Measurements from ENCODE around the gene RGS7BP.

RGS7BP gene

DNA sequence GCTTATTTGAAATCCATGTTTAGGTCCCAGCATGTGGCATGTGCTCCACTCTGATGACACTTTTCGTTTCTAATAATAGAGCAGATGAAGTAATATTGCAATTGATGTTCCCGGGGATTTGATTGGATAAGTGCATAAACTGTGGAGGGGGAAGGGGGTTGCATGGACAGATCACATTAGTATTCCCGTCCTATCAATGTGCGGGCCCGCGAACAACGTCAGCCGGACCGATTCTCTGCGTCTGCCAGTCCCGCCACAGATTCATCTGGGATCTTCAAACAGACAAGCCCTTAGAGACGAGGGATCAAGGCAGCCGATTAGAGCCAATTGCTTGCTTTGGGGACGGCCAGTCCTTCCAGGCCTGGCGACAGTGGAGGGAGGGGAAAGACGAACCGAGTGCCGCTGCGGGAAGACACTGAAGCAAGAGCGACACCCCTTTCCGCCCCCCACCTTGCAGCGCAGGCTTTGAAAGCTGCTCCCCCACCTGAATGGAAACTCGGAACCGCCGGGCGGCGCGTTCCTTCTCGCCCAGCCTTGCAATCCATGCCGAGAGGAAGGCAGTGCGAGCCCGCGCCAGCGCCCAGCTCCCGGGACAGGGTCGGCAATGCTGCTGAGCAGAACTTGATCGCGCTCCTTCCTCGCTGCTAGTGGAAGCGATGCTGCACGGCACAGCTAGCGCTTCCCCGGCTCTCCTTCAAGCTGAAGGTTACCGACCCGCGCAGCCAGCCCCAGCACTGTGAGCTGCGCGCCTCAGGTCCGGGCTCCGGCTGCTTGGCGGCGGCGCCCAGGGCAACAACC lies at the start of gene RGS7BP:
Gene RGS7BP (plus strand): TSS at position 247 of the 798 bp plus-strand sequence. CDS start 610 bp downstream, outside the sequence.
- DNase-seq (ENCODE audit: low spot score): peak; percentile 79

DNA sequence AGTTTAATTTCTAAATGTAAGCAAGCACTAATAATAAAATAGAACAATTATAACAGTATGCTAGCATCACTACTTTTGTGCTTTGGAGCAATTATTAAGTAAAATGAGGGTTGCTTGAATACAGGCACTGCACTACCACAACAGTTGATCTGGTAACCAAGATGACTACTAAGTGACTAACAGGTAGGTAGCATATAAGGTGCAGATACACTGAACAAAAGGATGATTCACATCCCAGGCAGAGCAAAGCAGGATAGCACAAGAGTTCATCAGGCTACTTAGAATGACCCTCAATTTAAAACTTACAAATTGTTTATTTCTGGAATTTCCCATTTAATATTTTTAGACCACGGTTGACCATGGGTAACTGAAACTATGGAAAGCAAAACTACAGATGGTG lies 48.0 kb upstream of the RGS7BP start:
- no peak for DNase-seq (ENCODE audit: low spot score)

DNA sequence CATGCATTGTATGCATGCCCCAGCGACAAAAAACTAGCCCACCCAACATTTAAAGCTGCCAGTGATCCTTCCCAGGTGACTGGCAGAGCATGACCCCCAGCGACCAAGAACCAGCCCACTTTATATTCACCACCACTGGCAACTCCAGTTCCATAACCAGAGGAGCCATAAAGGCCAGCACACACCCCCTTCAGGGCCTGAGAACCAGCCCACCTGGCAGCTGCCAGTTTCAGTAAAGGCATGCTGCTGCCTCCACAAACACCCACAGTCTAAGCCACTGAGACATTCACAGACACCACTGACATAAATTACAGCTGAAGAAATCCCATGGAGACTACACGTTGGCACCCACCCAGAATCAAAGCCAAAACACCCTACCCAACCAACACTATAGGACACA lies 46.9 kb upstream of the RGS7BP start:
- DNase-seq (ENCODE audit: low spot score): no peak

DNA sequence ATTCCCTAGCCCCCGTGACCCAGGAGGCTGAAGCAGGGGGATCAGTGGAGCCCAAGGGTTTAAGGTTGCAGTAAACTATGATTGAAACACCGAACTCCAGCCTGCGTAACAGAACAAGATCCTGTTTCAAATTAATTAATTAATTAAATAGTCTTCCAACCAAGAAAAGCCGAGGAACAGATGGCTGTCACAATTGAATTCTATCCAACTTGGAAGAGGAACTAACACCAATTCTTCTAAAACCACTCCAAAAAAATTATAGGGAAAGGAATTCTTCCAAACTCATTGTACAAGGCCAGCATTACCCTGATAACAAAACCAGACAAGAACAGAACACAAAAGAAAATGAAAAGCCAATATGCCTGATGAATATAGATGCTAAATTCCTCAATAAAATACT lies 43.4 kb upstream of the RGS7BP start:
- DNase-seq (ENCODE audit: low spot score): no peak

DNA sequence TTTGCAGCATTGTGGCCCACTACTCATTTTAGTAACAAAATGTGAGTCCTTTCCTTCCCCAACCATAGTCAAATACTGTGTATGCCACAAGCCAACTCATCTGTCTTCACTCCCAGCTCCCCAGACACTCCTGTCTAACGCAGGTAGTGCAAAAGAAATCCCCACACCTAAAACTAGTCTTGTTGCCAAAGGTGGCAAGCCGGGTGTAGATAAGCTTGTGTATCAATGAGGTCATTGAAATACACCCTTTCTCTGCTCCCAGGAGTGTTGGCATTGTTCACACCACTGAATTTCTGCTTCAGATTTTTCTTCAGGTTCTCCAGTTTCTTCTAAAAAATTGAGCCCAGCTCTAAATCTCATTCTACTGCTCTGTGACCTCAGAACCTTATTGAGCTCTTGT lies 19.7 kb upstream of the RGS7BP start:
- DNase-seq (ENCODE audit: low spot score): no peak

DNA sequence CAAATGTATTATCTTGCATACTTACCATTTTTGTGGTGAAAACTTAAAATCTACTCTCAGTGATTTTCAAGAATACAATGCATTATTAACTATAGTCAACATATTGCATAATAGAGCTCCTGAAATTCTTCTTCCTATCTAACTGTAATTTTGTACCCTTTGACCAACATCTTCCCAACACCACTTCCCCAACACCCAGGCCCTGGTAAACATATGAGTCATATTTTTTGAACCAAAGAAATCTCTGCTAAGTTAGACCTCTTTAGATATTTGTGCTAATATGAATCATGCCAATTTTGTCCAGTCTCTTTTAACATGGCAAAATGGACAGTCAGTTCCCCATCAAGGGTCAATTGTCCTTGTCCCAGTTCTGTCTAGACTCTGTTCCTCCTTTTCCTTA lies 18.5 kb upstream of the RGS7BP start:
- DNase-seq (ENCODE audit: low spot score): no peak

DNA sequence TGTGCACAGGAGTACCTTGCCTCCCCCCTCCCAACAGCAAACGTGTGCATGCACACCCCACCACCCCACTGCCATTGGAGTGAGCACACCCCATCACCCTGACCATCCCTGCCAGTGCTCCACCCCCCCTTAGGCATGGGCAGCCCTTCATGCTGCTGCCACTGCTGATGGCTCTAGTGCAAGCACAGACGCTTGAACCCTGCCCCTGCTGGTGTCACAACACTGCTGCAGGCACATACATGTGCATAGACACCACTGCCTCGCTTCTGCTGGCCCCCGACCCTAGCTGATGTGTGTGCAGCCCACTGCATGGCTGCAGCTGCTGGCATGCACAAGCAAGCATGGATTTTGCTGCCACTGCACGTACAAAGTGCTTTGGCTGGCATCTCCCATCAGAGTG lies 16.0 kb upstream of the RGS7BP start:
- DNase-seq (ENCODE audit: low spot score): no peak

DNA sequence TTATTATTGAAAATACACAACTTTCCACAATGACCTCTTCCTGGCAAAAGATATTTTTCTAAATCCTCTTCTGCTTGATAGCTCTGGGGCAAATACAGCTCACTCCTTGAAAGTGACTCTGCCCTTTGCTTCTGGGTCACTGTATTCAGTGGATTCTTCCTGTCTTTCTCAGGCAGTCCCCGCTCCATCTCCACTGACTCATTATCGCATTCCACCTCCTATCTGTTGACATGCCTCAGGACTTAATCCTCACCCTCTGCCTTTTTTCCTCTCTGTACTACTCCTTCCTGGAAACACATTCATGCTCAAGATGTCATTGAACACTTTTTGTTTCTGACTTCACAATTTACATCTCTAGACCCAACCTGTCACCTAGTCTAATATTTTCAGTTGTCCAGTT lies 8.4 kb upstream of the RGS7BP start:
- DNase-seq (ENCODE audit: low spot score): no peak

DNA sequence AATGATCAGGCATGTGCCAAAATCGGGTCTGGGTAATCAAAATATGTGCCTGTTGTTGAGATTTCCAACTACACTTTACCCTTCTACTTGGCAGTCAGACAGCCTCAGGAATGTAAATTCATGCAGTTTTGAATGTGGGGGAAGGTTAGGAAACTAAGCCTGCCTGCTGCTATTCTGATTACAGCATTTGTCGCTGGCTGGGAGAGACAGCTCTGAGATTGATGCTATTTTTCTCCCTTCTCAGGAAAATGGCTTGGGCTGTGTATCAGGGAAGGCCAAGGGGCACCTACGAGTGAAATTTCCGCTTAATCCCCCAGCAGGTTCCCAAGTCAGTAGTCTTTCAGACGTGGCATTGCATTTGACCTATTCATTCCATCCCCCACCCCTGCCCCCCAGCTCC lies 3.6 kb upstream of the RGS7BP start:
- no peak for DNase-seq (ENCODE audit: low spot score)

DNA sequence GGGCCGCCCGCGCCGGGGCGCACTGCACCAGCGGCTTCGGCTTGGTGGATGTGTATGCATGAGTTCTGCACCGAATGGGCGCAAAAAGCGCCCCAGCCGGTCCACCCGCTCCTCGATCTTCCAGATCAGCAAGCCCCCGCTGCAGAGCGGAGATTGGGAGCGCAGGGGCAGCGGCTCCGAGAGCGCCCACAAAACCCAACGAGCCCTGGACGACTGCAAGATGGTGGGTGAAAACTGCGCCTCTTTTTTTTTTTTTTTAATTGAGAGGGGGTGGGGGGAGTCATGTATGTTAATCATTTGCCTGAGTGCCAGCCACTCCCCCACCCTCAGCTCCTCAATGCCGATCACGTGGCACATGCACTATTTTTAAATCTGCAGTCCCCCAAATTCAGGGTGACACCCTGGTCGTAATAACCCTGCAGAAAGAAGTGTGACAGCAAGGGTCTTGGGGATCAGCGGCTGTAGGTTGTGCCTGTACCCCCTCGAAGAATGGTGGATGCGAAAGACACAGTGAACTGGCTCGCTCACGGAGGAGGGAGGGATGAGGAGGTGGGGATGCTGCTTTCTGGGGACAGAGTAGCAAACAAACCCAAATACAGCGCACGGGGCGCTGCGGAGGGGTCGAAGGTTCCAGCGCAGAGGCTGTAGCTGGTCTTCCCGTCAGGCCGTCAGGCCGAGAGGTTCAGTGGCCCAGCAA lies 900 bp downstream of the RGS7BP start:
- DNase-seq (ENCODE audit: low spot score): no peak

DNA sequence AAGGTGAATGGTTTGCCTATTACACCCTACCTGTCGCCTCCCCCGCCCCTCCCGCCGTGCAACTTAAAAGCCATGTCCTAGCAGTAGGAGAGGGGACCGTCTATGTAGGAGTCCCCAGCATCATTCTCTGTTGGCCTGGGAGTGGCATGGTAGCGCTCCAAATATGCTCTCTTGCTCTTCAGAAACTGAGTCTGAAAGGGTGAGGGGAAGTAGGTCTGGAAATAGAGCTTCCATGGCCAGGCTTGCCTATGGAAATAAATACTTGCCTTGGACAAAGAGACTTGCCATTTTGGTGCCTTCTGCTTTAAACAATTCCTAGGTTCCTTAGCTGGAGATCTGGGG lies 1.4 kb downstream of the RGS7BP start:
- no peak for DNase-seq (ENCODE audit: low spot score)

DNA sequence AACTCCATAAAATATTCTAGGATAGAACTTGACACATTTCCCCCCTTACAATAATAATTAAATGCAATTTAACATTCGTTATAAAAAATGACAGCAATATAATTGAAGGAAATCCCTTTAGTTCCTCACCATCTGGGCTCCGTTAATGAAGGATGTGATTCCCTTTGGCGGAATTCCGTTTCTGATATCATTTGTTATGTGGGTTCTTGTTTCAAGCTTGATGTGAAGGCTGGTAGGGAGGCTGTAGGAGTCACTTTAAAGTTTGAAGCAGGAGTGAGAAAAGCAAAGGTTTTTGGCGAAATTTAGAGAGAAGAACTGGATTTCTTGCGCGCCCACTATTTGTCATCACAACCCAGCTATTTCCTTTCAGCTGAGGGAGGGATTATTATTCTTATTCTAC lies 4.0 kb downstream of the RGS7BP start:
- DNase-seq (ENCODE audit: low spot score): no peak

DNA sequence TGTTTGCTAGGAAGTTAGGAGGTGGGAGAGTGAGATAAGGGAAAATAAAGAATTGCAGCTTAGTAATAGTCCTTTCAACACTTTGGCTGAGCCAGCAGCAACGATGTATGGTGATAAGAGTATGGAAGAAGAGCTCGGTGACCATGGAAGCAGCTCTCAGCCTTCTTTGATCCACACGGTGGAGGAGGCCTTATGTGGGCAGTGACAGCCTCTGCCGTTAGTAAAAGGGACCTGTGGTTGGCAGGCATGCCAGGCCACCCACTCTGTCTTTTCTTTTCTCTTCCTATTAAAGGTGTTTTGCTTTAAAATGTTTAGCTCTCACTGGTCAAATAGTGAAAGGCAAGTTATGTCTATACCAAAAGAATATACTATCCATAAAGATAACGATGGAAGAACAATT lies 7.7 kb downstream of the RGS7BP start:
- DNase-seq (ENCODE audit: low spot score): no peak

DNA sequence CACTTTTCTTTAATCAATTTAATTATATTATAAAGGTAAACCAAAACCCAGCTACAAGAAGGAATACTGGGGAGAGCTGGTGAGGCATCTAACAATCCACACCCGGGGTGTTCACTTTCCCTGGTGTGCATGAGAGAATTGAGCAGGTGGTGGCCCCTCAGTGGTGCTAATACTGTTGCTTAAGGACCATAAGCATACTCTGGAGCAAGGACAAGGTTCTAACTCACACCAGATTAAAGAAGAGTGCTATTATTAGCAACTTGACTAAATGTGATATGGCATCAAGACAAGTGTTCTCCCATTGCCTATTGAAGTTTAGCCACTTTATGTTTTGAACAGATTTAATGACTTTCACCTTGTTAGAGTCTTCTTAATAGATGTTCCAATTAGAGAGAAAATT lies 8.8 kb downstream of the RGS7BP start:
- no peak for DNase-seq (ENCODE audit: low spot score)

DNA sequence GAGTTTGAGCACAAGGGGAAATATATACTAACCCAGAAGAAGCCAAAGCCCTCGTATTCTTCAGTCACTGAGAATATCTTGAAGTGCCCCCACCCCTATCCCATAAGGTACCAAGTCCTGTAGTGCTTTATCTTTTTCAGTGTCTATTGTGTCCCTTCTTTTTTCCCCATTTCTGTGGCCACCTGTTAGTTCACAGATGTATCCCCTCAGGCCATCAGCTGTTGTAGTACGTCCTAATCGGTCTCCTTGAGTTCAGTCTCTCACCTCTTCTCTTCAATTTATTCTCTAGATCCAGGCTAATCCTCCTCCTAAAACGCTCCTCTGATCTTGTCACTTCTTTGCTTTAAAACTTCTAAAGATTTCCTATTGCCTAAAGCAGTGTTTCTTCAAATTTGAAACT lies 10.4 kb downstream of the RGS7BP start:
- DNase-seq (ENCODE audit: low spot score): no peak

DNA sequence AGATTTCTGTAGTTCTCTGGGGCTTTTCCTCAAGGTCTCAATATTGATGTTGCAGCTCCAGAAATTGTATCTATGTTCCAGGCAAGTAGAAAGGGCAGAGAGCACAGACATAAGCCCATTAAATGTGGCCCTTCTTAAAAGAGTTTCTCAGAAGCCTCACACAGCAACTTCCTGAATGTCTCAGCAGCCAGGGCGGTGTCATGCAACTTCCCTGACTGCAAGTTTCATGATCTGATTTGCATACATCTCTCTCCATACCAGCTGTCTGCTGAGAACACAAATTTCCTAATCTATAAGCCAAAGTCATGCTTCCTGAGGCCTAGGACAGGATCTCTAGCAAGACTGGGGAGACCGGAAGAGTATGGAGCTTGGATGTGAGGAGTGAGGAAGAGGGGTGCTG lies 13.0 kb downstream of the RGS7BP start:
- no peak for DNase-seq (ENCODE audit: low spot score)

DNA sequence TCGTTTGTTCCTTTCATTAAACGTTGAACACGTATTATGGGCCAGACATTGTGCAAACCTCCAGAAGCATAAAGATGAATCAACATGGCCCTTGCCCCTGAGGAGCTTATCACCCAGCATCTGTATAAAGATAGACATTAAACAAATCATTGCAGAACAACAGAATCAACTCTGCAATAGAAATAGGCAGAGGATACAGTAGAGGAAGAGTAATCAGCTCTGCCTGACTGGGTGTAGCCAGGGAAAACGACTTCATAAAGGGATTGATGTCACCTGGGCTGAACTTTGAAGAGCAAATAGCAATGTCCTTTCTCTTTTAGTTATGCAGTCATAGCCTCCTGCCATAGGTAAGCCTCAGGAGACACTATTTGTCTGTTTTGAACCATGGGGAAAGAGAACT lies 13.4 kb downstream of the RGS7BP start:
- DNase-seq (ENCODE audit: low spot score): no peak

DNA sequence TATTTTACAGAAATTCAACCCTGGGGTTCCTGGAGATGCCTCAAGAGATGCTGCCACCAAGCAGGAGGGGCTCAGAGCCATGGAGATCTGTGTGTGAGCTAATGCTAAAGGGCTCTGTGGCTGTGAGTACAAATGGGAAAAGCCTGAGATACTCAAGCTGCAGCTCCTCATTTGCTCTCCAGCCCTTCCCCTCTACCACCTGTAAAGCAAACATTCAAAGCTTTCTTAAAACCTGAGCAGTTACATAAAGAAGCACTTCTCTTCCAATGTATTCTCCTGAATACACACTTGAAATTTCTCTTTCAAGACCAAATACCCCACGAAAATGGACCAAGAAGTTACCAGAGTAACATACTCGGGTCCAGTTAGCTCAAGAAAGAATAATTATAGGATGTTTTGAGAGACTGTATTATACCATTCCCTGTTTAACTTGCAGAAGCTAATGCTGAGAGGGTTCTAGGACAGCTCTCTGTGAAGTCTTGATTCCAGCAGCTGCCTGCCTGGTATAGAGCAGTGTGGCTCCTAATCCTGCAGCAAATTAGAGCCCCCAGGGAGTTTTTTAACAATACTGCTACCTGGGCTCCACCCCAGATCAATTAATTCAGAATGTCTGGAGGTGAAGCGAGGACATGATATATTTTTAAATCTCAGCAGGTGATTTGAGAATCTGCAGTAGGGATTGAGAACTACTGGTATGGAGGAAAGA lies 21.1 kb downstream of the RGS7BP start:
- DNase-seq (ENCODE audit: low spot score): no peak

DNA sequence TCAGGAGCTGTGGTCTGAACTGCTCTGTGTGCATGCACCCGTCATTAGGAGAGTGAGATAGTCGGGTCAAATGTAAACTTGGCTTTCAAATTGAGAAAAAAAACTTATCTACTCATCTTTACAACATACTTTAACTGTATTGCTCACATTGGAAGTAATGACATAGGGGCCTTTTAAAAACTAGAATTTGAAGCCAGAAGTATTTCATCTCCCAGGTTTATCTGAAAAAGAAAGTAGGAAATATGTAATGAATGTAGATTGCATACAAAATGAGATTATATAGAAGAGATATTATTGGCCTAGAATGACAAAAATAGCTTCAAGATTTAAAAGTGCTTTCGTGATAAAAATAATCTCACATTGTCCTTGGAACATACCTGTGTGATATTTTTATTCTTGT lies 24.3 kb downstream of the RGS7BP start:
- no peak for DNase-seq (ENCODE audit: low spot score)

DNA sequence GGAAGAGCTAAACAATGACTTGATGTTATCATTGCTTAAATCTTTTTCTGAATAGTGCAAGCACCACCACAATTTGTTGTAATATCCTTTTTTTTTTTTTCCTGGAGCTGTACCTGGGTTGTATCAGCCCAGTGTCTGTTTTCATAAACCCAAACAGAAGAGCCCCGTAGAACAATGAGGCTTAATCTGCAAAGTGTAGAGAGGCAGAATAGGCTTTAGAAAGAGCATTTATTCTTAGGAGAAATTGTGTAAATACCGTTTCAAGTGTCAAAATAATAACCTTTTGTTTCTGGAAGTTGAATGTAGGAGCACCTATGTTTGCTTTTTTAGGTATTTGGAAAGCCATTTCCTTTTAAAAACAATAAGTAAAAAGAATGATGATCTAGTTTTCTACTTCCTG lies 26.4 kb downstream of the RGS7BP start:
- DNase-seq (ENCODE audit: low spot score): no peak

DNA sequence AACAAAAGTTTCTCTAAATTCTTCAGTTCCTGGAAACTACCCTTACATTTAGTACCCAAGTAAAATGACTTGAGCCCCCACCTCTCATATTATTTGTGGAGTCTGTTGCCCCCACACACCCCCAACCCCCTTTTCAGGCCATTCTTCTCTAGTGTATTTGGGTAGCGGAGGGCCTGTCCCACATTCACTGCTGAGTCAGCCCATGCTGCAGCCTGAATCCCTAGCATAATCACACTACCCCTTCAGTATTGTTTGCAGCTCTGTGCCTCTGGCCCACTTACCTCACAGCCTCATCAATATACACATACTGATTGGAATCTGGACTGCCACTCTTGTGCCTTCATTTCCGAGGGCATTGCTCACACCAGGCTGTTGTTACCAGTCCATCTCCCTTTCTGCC lies 26.8 kb downstream of the RGS7BP start:
- no peak for DNase-seq (ENCODE audit: low spot score)

DNA sequence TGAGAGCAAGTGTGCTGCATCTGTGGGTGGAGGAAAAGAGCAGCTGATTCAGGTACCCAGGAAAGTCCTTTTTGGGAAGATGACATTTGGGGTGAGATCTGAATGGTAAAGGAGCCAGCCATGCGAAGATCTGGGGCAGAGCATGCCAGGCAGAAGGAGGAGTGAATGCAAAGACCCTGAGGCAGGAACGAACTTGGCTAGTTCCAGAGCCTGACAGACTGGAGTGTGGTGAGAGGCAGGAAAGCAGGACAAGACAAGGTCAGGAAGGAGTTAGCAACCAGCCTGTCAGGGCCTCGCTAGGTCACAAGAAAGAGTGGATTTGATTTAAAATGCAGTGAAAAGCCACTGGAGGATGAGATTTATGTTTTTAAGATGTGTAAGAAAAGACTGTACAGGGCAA lies 28.2 kb downstream of the RGS7BP start:
- DNase-seq (ENCODE audit: low spot score): no peak

DNA sequence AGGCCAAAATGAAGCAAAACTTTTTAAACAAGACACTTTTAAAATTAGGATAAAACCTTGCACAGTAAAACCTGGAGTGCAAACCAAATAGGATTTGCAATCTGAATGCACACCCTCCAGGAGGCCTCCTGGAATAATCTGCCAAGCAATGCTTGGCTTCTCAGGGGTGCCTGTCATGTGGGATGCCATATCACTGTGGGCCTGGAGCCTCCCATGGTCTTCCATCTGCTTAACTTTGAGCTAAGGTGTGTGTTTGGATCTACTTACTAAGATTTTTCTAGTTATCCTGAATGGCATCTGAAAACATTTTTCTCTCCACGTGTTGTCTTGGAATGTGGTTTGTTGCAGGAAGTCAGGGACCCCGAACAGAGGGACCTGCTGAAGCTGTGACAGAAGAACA lies 52.1 kb downstream of the RGS7BP start:
- no peak for DNase-seq (ENCODE audit: low spot score)
